GM19452 (cell line): ENCODE results near the gene CNGA4.
"Not testable (repeated sequence)": the region's sequence is repeated elsewhere in the genome, so short reads cannot be mapped to it uniquely, and the experiment has no call there.

ENCODE experiments used
- ATAC-seq: cut with Tn5 transposase; IDR thresholded peaks from one replicate; pipeline ENCODE4 v1.9.1; 2021; ENCODE audit not compliant: unreplicated experiment

CNGA4 gene

GRCh38 chr11:6260207-6260726 lies 21.4 kb downstream of the CNGA4 start:
- no peak for ATAC-seq

GRCh38 chr11:6263662-6264061 lies 24.8 kb downstream of the CNGA4 start:
- no peak for ATAC-seq

- no peak for ATAC-seq
Observed at GRCh38 chr11:6268820-6269219, 29.9 kb downstream of the CNGA4 start.

- ATAC-seq, result no peak
Observed at GRCh38 chr11:6269994-6270393, 31.1 kb downstream of the CNGA4 start.

- no peak for ATAC-seq
Observed at GRCh38 chr11:6270584-6271246, 31.8 kb downstream of the CNGA4 start.

- ATAC-seq, result no peak
Observed at GRCh38 chr11:6271598-6271997, 32.7 kb downstream of the CNGA4 start.

- ATAC-seq, result no peak
Observed at GRCh38 chr11:6273188-6273587, 34.3 kb downstream of the CNGA4 start.

GRCh38 chr11:6280809-6281208 lies 41.9 kb downstream of the CNGA4 start:
- not testable (repeated sequence) for ATAC-seq

- ATAC-seq, result no peak
Observed at GRCh38 chr11:6283453-6284023, 44.6 kb downstream of the CNGA4 start.

- no peak for ATAC-seq
Observed at GRCh38 chr11:6284250-6284649, 45.4 kb downstream of the CNGA4 start.

GRCh38 chr11:6285019-6285418 lies 46.1 kb downstream of the CNGA4 start:
- ATAC-seq, result no peak
